NCI-H748 (cell line): ENCODE results near the gene CCL8.

Source experiments
- DNase-seq: peaks from one replicate; lab custom pipeline; 2025; ENCODE audit not compliant: unreplicated experiment; lab: John Stamatoyannopoulos, UW

Gene CCL8

GRCh38 chr17:34319039-34319483 is at the start of gene CCL8:
Gene CCL8 (plus strand): TSS chr17:34319435. CDS start chr17:34319502, 67 bp downstream.
- DNase-seq = no peak

GRCh38 chr17:34269969-34270368 is 49.3 kb upstream of the CCL8 start, which contains the start of gene CCL7:
Gene CCL7 (plus strand): TSS chr17:34270221. CDS start chr17:34270291, 70 bp downstream.
- no peak for DNase-seq

- DNase-seq = no peak
Measured at GRCh38 chr17:34275881-34276280, 43.4 kb upstream of the CCL8 start.

- DNase-seq = no peak
Measured at GRCh38 chr17:34276826-34277225, 42.4 kb upstream of the CCL8 start.

GRCh38 chr17:34283571-34283970 is 35.7 kb upstream of the CCL8 start:
- no peak for DNase-seq

GRCh38 chr17:34285286-34285792 is 33.9 kb upstream of the CCL8 start, which contains the start of gene CCL11:
Gene CCL11 (plus strand): TSS chr17:34285742. CDS start chr17:34285809, 67 bp downstream.
- DNase-seq = no peak

GRCh38 chr17:34287875-34288274 is 31.4 kb upstream of the CCL8 start:
- DNase-seq = no peak

GRCh38 chr17:34290586-34290985 is 28.6 kb upstream of the CCL8 start:
- no peak for DNase-seq

GRCh38 chr17:34291721-34292348 is 27.4 kb upstream of the CCL8 start:
- DNase-seq = no peak

GRCh38 chr17:34299027-34299426 is 20.2 kb upstream of the CCL8 start:
- DNase-seq = no peak

- peak; percentile 80 for DNase-seq
Measured at GRCh38 chr17:34299956-34300577, 19.2 kb upstream of the CCL8 start.

- no peak for DNase-seq
Measured at GRCh38 chr17:34300652-34301370, 18.4 kb upstream of the CCL8 start.

GRCh38 chr17:34301986-34302385 is 17.2 kb upstream of the CCL8 start:
- DNase-seq = no peak

- no peak for DNase-seq
Measured at GRCh38 chr17:34302636-34303035, 16.6 kb upstream of the CCL8 start.

GRCh38 chr17:34303606-34304005 is 15.6 kb upstream of the CCL8 start:
- no peak for DNase-seq

- no peak for DNase-seq
Measured at GRCh38 chr17:34305061-34305460, 14.2 kb upstream of the CCL8 start.

GRCh38 chr17:34305606-34306005 is 13.6 kb upstream of the CCL8 start:
- DNase-seq = no peak

- peak; percentile 47 for DNase-seq
Measured at GRCh38 chr17:34306466-34306865, 12.8 kb upstream of the CCL8 start.

- no peak for DNase-seq
Measured at GRCh38 chr17:34307110-34307509, 12.1 kb upstream of the CCL8 start.

- DNase-seq = no peak
Measured at GRCh38 chr17:34308371-34308770, 10.9 kb upstream of the CCL8 start.

- DNase-seq = no peak
Measured at GRCh38 chr17:34311291-34311690, 7.9 kb upstream of the CCL8 start.

- no peak for DNase-seq
Measured at GRCh38 chr17:34312080-34312479, 7.2 kb upstream of the CCL8 start.
